Hematopoietic multipotent progenitor cell treated with erythropoietin and hydrocortisone succinate and interleukin-3 and kit ligand, for 6 days (in vitro differentiated cells): ENCODE measurements around the gene HENMT1.
"Not testable (repeated sequence)": the region's sequence is repeated elsewhere in the genome, so short reads cannot be mapped to it uniquely, and the experiment has no call there.

Source experiments
- DNase-seq: peaks from one replicate; pipeline ENCODE4 v3.0.0-alpha.2; 2015

The HENMT1 gene

DNA sequence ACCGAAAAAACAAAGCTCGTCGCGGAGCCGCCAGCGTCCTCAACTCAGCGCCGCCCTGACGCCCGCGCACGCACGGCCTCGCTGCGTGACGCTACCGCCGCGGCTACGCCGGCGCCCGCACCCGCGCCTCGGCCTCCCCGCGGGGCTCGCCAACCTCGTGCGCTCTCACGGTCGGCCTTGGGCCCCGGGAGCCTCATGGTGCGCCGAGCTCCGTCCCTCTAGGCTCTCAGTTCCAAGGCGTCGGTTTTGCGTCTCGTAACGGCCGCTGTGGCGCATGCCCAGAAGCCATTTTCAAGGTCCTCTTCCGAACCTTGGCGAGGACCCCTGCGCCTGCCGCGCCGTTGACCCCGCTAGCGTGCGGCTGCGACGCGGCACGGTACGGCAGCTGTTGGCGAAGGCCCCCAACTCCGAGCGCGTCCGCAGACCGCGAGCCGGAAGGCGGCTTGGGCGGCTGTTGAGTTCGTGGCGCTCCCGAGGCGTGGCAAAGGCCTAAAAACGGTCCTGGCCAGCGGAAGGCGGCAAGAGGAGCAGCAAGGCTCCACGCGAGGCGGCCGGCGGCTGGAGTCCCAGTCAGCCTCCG lies at the start of gene HENMT1:
TSS of gene HENMT1 (minus strand) at position 64 of the 580 bp plus-strand sequence. CDS start 1,209 bp downstream, outside the sequence.
- peak; percentile 76 for DNase-seq

DNA sequence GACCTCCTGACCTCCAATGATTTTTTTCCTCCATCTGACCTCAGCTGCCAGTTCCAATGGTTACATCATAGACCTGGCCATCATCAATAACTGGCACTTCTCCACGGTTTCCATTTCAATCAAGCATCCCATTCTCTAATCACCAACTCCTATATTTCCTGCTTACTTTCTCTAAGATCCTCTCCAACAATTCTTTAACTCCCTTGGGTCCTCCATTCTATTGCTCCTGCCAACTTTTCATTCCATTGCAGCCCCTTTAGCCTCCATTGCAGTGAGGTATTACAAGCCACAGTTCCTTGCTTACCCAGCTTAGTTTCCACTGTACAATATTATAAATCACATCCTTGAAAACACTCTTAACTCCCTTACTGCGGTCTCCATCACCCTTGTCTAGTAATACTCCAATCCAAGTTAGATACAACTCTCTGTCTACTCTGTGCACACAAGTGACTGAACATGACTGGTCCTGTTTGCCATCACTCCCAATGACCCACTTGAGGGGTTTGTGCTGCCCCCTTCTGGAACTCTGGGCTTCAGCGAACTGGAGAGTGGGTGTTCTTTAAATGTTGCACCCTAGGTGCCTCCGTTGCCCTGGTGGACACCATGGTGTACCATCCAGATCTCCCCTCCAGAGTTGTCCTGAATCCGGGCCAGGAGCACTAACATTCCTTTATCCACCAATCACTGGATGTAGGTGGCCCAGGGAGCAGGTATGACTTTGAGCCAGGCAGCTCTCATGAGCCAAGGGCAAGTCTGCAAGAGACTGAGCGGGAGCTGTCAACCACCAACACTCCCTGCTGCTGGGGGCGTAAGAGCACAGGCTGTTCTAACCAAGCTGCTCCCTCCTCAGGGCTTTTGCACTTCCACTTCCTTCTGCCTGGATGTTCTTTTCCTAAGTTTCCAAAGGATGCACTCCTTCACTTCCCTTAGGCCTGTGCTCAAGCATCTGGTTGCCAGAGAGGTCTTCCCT lies 48.1 kb upstream of the HENMT1 start:
- DNase-seq = peak; percentile 59

DNA sequence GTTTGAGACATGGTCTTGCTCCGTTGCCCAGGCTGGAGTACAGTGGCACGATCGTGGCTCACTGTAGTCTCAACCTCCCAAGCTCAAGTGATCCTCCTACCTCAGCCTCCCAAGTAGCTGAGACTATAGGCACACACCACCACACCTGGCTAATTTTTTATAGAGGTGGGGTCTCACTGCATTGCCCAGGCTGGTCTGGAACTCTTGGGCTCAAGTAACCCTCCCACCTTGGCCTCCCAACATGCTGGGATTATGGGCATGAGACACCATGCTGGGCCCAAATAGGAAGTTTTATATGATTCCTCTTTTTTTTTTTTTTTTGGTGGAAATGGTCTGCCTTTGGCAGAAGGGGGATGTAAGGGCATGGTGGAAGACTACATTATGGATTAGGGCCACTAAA lies 45.8 kb upstream of the HENMT1 start:
- no peak for DNase-seq

DNA sequence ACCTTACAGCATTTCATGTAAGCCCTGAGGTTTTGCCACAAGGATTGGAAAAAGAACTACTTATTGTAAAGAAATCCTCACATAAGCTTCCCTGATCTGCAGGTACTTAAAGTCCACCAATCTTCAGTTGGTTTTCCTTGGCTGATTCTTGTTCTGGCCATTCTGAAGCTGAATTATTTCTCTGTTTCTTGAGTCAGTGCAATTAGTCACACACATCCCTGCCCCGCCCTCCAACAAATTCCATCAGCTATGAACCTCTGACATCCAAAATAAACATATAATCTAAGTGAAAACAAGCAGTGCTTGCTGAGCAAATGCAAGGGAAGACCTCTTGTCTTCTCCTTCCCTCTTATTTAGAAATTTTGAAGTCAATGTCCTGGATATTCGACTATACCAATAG lies 43.6 kb upstream of the HENMT1 start:
- no peak for DNase-seq

DNA sequence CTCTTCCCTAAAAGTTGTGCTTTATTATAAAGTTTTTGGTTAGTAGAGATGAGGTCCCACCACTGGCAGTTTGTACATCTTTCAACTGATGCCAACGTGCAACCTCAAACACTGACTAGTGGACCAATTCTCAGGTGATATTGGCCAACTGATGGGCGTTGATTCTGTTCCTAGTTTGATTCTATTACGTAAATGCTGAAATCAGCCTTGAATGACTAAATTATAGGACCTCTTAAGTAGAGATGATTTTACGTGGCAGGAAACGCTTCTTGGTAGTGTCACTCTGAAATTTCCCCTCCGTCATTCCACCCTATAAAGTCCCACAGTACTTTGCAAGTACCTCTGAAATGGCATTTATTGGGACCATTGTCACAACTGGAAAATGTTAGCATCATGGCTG lies 43.0 kb upstream of the HENMT1 start:
- no peak for DNase-seq

DNA sequence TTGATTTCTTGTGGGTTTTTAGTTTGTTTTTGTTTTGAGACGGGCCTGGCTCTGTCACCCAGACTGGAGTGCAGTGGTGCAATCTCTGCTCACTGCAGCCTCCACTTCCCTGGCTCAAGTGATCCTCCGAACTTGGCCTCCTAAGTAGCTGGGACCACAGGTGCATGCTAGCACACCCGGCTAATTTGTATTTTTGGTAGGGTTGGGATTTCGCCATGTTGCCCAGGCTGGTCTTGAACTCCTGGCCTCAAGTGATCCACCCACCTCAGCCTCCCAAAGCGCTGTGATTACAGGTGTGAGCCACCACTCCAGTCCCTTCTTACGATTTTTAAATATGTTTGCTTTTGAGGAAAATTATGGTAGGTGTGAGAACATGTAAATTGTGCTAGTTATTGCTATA lies 41.2 kb upstream of the HENMT1 start:
- DNase-seq = not testable (repeated sequence)

DNA sequence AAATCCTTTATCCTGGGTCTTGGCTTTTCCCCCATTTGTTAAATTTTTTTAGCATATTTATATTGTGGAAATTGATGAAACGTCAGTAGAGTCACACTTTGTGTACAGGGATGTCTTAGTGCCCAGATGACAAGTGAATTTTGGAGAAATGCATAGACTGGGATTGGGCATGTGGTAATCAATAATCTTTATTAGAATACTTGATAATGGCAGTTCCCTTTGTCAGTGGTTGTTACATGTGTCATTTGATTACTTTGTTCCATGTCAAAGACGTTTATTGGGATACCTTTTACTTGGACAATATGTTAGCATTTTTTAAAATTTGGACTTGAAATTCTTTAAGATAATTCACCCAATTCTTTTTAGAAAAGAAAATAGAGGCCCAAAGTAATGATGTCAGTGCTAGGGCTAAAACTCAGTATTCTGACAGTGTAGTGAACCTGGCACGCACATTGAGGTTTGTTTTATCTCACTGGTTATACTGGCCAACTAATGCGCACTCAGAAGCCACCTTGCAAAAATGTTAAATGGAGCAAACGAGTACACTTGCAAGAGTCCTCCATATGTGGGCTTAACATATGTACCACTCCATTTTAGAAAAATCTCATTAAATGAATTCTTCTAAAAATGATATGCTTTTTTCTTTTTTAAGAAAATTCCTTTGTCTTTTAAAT lies 40.4 kb upstream of the HENMT1 start:
- DNase-seq = no peak

DNA sequence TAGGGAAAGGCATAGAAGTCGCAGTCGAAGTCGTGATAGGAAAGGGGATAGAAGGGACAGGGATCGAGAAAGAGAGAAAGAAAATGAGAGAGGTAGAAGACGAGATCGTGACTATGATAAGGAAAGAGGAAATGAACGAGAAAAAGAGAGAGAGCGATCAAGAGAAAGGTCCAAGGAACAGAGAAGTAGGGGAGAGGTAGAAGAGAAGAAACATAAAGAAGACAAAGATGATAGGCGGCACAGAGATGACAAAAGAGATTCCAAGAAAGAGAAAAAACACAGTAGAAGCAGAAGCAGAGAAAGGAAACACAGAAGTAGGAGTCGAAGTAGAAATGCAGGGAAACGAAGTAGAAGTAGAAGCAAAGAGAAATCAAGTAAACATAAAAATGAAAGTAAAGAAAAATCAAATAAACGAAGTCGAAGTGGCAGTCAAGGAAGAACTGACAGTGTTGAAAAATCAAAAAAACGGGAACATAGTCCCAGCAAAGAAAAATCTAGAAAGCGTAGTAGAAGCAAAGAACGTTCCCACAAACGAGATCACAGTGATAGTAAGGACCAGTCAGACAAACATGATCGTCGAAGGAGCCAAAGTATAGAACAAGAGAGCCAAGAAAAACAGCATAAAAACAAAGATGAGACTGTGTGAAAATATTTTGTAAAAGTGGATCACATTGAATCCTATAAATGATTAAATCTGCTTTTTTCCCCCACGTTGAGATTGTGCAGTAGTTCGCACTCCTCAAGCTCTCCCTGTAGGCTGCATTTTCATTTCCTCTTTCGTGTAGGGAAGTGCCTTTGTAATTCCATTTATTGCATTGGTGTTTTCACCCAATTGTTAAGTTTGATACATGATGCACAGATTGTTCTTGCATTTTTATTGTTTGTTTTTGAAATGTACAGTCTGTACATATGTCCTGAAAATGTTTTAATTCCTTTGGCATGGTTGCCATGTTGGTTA lies 38.8 kb upstream of the HENMT1 start:
- DNase-seq = no peak

DNA sequence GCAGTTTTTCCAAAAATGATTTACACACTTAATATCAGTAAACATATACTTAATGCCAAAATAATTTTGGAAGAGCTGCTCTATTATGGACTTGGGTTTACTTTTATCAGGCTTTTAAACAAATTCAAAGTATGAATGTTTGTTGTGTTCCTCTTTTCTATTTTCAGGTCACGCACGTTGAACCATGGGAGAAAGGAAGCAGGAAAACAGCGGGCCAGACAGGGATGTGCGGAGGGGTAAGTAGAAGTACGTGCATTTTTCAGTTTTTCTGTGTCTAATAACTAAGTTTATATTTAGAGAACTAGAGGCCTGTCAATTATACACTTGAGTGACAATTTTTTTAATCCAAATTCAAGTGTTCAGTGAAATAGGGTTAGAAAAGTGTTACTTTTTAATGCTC lies 34.6 kb upstream of the HENMT1 start:
- no peak for DNase-seq

DNA sequence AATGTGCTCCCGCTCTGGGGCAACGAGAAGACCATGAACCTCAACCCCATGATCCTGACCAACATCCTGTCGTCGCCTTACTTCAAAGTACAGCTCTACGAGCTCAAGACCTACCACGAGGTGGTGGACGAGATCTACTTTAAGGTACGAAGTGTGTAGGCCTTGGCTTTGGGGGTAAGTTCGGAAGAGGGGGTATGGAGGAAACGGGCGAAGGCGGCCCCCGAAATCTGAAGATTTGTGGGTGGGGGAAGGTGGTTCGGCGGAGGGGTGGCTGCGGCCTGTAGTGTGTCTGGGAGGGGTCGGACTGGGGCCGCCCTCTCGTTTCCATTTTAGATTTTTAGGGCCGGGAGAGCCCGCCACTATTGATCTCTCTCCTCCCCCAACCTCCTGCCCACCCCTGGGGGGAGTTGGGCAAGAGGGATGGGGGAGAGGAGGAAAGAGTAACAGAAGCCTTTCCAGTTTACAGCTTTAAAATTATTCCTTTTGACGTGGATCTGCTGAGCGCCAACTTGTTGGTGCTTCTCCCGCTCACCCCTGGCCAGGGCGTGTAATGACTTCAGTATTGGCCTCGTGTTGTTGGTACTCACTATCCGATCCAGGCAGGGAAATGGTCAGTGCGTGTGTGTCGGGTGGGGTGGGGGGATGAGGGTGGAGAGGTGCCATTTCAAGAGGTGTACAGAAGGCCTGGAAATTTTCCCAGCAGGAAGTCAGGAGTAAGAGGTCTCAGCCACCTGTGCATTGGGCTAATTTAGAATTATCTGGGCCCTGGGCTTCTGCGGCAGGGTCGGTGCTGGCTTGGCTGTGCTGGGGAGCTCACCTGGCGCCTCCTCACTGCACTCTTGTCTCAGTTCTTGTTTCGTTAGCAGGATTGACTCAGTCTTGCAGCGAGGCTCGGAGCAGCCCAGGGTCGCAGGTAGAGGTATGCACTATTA lies 32.1 kb upstream of the HENMT1 start:
- peak; percentile 77 for DNase-seq

DNA sequence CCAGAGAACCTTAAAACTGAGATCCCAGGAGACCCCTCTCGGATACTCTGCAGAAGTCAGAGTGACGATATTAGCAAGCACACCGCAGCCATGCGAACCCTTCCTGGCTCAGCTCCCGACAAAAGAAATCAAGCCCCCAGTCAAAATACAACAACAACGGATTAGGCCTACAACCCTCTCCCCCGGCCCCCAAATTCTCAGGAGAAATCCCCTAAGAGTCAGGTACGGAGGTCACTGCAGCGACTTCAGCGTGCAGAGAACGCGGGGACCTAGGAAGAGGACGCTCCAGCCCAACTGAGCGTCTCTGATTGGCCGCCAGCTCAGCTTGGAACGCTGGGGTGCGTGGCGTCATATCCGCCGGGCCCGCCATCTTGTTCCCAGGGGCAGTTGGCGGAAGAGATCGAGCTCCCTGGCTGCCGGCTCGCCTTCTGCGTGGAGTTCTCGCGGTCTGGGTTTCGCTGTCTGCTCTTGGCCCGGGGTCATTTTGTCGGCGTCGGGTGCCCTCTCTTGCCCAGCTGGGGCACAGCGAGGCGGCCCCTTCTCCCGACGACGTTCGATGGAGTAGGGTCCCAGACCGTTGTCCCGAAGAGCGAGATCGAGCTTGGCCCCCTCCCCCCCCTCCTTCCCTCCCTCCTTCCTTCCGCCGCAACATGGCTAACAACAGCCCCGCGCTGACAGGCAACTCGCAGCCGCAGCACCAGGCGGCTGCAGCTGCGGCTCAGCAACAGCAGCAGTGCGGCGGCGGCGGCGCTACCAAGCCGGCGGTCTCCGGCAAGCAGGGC lies 31.2 kb upstream of the HENMT1 start, which contains the start of gene PRPF38B:
TSS of gene PRPF38B (plus strand) at position 369 of the 782 bp plus-strand sequence. CDS start at position 651, 282 bp downstream.
- DNase-seq = peak; percentile 97

DNA sequence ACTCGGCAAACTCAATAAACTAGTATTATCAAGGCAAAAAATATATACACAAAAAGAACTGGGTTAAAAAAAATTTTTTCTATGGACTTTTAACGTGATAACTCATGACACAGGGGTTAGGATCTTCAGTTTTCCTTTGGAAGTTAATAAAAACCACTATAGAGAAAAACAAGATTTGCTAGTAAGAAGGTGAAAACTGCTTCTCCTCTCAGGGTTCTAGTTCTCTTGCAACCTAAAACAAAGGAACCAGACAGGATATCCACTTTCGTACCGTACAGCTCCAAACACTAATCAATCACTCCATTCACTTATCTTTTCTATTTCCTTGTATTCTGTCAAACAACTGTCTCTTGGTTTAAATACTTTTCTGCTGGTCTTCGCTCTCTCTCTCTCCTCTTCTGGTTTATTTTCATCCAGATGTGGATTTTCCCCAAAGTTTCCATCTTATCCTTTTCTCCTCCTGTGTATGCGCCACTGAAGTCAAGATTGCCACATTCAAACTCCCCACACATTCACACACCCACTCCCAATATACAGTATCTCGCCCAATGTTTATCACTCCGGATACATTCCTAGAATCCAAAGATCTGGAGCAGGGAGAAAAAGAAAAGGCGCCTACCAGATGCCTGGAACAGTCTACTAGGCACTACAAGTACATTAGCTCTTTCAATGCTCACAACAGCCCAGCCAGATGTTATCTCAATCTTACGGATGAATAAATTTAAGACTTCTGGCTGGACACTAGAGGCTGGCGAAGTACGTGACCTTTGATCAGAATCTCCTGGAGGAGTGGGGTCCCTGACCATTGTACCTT lies 30.4 kb upstream of the HENMT1 start:
- DNase-seq = peak; percentile 73

DNA sequence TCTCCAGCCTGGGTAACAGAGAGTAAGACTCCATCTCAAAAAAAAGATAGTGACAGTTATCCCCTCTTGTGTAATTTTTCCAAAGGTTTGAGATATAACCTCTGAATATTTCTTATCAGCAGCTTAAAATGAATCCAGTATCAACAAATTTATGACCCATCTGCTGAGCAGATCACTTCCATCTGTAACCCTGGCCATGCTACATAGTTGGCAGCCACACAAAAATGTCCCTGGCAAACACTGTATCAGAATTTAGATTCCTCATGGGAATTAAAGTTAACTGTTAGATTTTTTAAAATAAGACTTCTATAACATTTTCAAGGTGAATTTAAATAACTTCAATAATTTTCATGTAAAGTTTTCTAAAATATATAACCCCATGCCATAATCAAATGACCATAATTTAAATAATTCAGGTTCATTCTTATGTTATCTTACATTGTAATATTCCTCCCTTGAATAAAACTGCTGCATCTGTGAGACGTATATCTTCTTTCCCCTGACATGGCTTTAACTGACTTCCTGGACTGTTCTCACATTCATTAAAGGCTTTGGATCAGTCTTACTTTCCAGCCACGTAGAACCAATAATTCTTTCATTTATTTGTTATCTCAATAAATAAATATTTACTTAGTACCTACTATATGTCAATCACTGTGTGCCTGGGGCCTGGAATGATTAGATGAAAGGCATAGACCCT lies 25.9 kb upstream of the HENMT1 start:
- peak; percentile 66 for DNase-seq

DNA sequence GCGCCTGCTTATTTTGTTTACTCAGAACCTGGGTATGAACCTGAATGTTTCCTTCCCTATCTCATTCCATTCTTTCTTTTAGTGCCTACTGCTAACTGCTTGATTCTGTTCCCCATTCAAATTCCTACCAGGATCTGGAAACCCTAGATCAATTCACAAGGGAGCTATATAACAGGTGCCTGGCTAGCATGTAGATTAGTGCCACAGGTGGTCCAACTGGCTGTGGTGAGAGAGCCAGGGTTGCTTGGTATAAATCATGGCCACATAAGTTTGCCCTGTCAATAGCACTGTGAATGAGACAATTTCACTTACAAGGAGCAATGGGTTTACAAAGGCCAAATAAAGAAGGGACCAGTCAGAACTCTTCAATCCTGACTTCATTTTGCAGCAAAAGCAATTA lies 24.6 kb upstream of the HENMT1 start:
- no peak for DNase-seq

DNA sequence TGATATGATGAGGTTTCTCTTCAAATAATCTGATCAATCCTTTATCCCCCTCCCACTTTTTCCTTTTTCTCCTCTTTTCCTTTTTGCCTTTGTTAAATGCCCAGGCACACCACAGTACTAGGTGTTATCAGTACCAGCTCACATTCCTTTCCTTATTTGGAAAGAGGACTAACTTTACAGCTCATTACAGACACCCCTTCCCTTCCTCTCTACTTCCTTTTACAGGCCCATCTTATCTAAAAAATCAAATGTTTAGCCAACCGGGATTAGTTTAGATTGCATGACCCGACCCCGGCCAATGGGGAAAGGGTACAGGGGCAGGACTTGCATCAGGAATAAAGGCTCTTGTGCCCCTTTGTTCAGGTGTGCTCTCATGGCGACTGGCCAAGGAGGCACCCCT lies 20.8 kb upstream of the HENMT1 start:
- not testable (repeated sequence) for DNase-seq

DNA sequence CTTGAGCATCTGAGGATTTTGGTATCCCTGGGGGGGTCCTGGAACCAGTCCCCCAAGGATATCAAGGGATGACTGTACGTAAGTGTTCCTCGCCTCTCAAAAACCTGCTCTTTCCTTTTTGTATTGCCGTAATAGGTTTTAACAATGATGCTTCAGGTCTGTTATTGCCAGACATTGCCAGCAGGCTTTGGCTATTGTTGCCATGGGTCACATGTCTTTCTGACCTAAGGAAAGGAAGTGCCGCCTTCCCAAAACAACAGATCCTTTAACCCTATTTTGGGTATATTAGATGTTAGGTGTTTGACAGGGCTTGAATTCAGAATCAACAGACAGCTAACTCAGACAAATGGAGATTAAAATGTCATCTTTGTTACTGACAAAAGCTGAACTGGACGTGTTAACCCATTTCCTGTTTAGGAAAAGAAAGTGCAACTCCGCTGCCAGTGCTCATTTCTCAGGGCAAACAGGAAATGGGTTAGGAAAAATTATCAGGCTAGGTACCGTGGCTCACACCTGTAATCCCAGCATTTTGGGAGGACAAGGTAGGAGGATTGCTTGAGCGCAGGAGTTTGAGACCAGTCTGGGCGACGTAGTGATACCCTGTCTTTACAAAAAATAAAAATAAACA lies 18.8 kb upstream of the HENMT1 start:
- DNase-seq = no peak

DNA sequence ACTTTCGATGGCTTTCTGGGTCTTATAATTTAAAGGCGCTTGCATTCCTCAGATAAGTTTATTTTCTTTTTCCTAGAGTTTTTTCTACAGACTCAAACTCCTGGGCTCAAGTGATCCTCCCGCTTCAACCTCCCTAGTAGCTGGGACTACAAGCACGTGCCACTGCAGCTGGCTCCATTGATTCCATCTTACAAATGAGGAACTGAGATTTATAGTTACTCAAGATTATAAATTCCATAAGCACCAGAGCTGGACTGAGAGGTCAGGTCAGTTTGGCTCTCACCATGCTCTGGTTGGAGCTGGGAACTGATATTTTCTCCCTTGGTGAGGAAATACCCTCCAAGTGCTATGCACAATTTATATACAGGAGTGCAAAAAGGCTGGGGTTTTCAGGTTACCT lies 17.8 kb upstream of the HENMT1 start:
- no peak for DNase-seq

DNA sequence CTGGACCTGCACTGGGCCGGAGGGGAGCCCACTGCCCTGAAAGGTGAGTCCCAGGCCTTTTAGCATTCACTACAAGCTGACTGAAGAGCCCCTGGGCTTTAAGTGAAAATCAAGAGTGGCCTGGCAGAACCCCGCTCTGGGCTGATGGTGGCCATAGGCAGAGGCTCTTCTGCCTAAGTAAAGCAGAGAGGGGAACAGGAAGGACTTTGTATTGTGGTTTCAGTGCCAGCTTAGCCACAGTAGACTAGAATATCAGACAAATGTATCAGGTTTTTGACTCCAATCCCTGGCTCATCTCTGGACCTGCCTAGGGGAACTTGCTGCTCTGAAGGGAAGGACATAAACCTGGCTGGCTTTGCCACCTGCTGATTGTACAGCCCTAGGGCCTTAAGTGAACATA lies 10.2 kb upstream of the HENMT1 start:
- no peak for DNase-seq
